SU-DHL-6 (cell line): Measurements from ENCODE around the gene LMAN2L.

ENCODE experiments used
- EZH2phosphoT487 ChIP-seq: fragments of 200-600 bp; sonication (generic), shearing (Covaris generic); conservative IDR thresholded peaks from 2 replicates; pipeline ENCODE4 v1.6.1; 2018; ENCODE audit warnings: mild to moderate bottlenecking, antibody characterized with exemption, low read length, moderate library complexity, mixed read lengths
- TF ChIP-seq, protein P1 (sequence below): fragments of 200-600 bp; sonication (generic); IDR thresholded peaks from one replicate; pipeline ENCODE4 v1.5.1; 2017; ENCODE audit warnings: antibody characterized with exemption, mild to moderate bottlenecking, low read length, moderate library complexity; ENCODE audit not compliant: insufficient read depth, poor library complexity, severe bottlenecking

DNA sequence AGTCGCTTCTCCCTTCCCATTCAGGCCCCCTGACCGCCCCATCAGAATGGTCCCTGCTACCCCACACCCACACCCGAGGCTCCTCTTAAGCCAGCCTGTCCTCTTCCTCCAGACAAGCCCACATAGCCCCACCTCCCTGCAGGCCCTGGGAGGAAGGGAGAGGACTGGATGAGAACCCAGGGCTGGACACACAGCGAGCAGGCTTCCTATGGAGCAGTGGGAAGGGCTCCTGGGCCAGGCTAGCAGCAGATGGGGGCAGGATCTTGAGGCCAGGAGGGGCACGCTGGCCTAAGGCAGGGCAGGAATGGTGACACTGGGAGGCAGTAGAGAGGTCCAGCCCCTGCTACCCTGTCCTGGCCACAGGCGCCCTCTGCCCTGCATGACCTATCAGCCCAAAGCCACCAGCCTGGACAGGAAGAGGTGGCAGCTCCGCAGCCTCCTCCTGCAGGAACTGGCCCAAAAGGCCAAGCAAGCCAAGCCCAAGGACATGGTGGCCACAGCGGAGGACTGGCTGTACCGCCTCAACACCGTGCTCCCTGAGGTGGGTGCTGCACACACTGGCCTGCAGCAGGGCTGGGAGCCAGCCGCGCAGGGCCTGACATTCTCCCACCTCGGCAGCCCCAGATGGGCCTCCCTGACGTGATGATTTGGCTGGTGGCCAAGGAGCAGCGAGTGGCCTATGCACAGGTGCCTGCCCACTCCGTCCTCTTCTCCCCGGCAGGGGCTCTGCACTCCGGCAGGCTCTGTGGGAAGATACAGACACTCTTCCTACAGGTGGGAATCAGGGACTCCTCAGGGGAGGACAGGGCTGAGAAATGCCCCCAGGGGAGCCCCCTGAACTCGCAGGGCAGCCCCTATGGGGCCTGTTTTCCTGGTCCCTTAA lies 54.0 kb downstream of the LMAN2L start:
- TF ChIP-seq, protein P1, sequence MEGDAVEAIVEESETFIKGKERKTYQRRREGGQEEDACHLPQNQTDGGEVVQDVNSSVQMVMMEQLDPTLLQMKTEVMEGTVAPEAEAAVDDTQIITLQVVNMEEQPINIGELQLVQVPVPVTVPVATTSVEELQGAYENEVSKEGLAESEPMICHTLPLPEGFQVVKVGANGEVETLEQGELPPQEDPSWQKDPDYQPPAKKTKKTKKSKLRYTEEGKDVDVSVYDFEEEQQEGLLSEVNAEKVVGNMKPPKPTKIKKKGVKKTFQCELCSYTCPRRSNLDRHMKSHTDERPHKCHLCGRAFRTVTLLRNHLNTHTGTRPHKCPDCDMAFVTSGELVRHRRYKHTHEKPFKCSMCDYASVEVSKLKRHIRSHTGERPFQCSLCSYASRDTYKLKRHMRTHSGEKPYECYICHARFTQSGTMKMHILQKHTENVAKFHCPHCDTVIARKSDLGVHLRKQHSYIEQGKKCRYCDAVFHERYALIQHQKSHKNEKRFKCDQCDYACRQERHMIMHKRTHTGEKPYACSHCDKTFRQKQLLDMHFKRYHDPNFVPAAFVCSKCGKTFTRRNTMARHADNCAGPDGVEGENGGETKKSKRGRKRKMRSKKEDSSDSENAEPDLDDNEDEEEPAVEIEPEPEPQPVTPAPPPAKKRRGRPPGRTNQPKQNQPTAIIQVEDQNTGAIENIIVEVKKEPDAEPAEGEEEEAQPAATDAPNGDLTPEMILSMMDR: no peak
- no peak for TF ChIP-seq EZH2phosphoT487
